CD4-positive, alpha-beta T cell treated with Interleukin-6 at 100 ng/mL for 8 hours (primary cell): ENCODE results near the gene APC.
"Not testable (repeated sequence)": the region's sequence is repeated elsewhere in the genome, so short reads cannot be mapped to it uniquely, and the experiment has no call there.

Experiments
- DNase-seq: peaks from one replicate; pipeline ENCODE4 v3.0.0-alpha.2; 2020; ENCODE audit warnings: mixed read lengths, low spot score

APC gene

GRCh38 chr5:112716895-112717294, 20.8 kb upstream of the APC start:
- not testable (repeated sequence) for DNase-seq

GRCh38 chr5:112717506-112718082, 20.1 kb upstream of the APC start:
- DNase-seq: no peak

- DNase-seq: no peak
Observed at GRCh38 chr5:112718344-112718743, 19.3 kb upstream of the APC start.

GRCh38 chr5:112720576-112720975, 17.1 kb upstream of the APC start:
- no peak for DNase-seq

GRCh38 chr5:112724901-112725300, 12.8 kb upstream of the APC start:
- no peak for DNase-seq

GRCh38 chr5:112729630-112730029, 8.1 kb upstream of the APC start:
- DNase-seq: no peak

GRCh38 chr5:112732131-112732530, 5.6 kb upstream of the APC start:
- DNase-seq: no peak

GRCh38 chr5:112733586-112733985, 4.1 kb upstream of the APC start:
- no peak for DNase-seq

GRCh38 chr5:112734597-112734996, 3.1 kb upstream of the APC start:
- no peak for DNase-seq

GRCh38 chr5:112735702-112736101, 2.0 kb upstream of the APC start:
- no peak for DNase-seq

GRCh38 chr5:112737070-112737462, 619 bp upstream of the APC start:
- no peak for DNase-seq

GRCh38 chr5:112738191-112738560, 491 bp downstream of the APC start:
- DNase-seq: no peak

GRCh38 chr5:112742424-112742823, 4.7 kb downstream of the APC start:
- DNase-seq: no peak

GRCh38 chr5:112743631-112744030, 5.9 kb downstream of the APC start:
- DNase-seq: no peak

GRCh38 chr5:112752335-112752734, 14.7 kb downstream of the APC start:
- no peak for DNase-seq

- DNase-seq: no peak
Observed at GRCh38 chr5:112755703-112756102, 18.0 kb downstream of the APC start.

- peak; percentile 43 for DNase-seq
Observed at GRCh38 chr5:112757468-112758208, 20.0 kb downstream of the APC start.

GRCh38 chr5:112758676-112759075, 21.0 kb downstream of the APC start:
- no peak for DNase-seq

- DNase-seq: no peak
Observed at GRCh38 chr5:112762113-112762810, 24.6 kb downstream of the APC start.

- DNase-seq: no peak
Observed at GRCh38 chr5:112763165-112763564, 25.5 kb downstream of the APC start.

- no peak for DNase-seq
Observed at GRCh38 chr5:112772124-112772523, 34.4 kb downstream of the APC start.

GRCh38 chr5:112776301-112776856, 38.7 kb downstream of the APC start:
- DNase-seq: no peak

GRCh38 chr5:112779531-112779930, 41.8 kb downstream of the APC start:
- no peak for DNase-seq
